Kidney epithelial cell (primary cell): ENCODE data around the gene S100A16. TPM values are rescaled to one million over a fixed set of nuclear protein-coding genes. Genes with fewer than 3 reads are reported as not detected.
"Not testable (repeated sequence)": the region's sequence is repeated elsewhere in the genome, so short reads cannot be mapped to it uniquely, and the experiment has no call there.

Source experiments
- DNase-seq: peaks from one replicate; pipeline ENCODE4 v3.0.0-alpha.2; 2010; ENCODE audit warnings: low read depth
- H3K27me3 ChIP-seq: 2 replicates; pipeline ENCODE4 v1.6.0; 2011; ENCODE audit warnings: low read length; ENCODE audit not compliant: control insufficient read depth, insufficient read depth
- H3K36me3 ChIP-seq: 2 replicates; pipeline ENCODE4 v1.5.1; 2011; ENCODE audit warnings: low read length; ENCODE audit not compliant: control insufficient read depth, insufficient read depth
- H3K4me3 ChIP-seq: 2 replicates; pipeline ENCODE4 v1.5.1; 2011; ENCODE audit warnings: low read depth, mild to moderate bottlenecking, control low read depth, low read length
- CTCF ChIP-seq: IDR thresholded peaks from 2 replicates; pipeline ENCODE4 v1.5.1; 2011; ENCODE audit warnings: mild to moderate bottlenecking, moderate library complexity, low read length, control low read depth, inconsistent platforms; ENCODE audit not compliant: insufficient read depth, poor library complexity, severe bottlenecking
- total RNA-seq: library from RNA; depleted of rRNA; stranded (reverse); fragments of >200 nt; gene quantifications from 2 replicates; pipeline ENCODE4 v1.2.3, GENCODE V29; 2015

S100A16 gene
- total RNA-seq, 1 donor from 2014 or later, result 480 TPM

- Histone ChIP-seq H3K27me3 (no peaks in the 10 kb centered on the region), H3K4me3 (no peak overlapping the region), H3K36me3 (peaks cover 2% of the 10 kb centered on the region)
- TF ChIP-seq CTCF, result no peak
- no peak for DNase-seq
These were observed 29.2 kb upstream of the S100A16 start for GRCh38 chr1:153642161-153642560.

- no peak for TF ChIP-seq CTCF
- no peak overlapping the region for H3K4me3 ChIP-seq
- no peaks in the 10 kb centered on the region for H3K27me3 ChIP-seq
- peaks cover 6% of the 10 kb centered on the region for H3K36me3 ChIP-seq
- DNase-seq, result no peak
These were observed 27.9 kb upstream of the S100A16 start for GRCh38 chr1:153640861-153641260.

- H3K36me3 ChIP-seq, H3K4me3 ChIP-seq, H3K27me3 ChIP-seq, DNase-seq: not testable (repeated sequence)
These were observed 27.3 kb upstream of the S100A16 start for GRCh38 chr1:153640213-153640612.

GRCh38 chr1:153639280-153639679 is 26.3 kb upstream of the S100A16 start:
- DNase-seq, result no peak
- peaks cover 6% of the 10 kb centered on the region for H3K36me3 ChIP-seq
- no peak overlapping the region for H3K4me3 ChIP-seq
- no peak for TF ChIP-seq CTCF
- H3K27me3 ChIP-seq, result no peaks in the 10 kb centered on the region

GRCh38 chr1:153638261-153638660 is 25.3 kb upstream of the S100A16 start:
- Histone ChIP-seq H3K27me3 (no peaks in the 10 kb centered on the region), H3K36me3 (peaks cover 6% of the 10 kb centered on the region), H3K4me3 (no peak overlapping the region)
- no peak for TF ChIP-seq CTCF
- DNase-seq, result no peak

GRCh38 chr1:153636312-153636711 is 23.4 kb upstream of the S100A16 start:
- TF ChIP-seq CTCF, result no peak
- no peak overlapping the region for H3K4me3 ChIP-seq
- H3K36me3 ChIP-seq, result peaks cover 5% of the 10 kb centered on the region
- DNase-seq, result no peak
- no peaks in the 10 kb centered on the region for H3K27me3 ChIP-seq
